ENCODE results near the gene KBTBD4. TPM values are rescaled to one million over a fixed set of nuclear protein-coding genes. Genes with fewer than 3 reads are reported as not detected.
A peak's percentile ranks its signal among the peaks of the same experiment; 100 is the strongest.
"Not testable (repeated sequence)": the region's sequence is repeated elsewhere in the genome, so short reads cannot be mapped to it uniquely, and the experiment has no call there.

KBTBD4 gene
- total and polyA plus RNA-seq, 2 donors (not counting 1 experiment from before 2014, with no cell fraction given), result 8.6 to 20.3 TPM

DNA sequence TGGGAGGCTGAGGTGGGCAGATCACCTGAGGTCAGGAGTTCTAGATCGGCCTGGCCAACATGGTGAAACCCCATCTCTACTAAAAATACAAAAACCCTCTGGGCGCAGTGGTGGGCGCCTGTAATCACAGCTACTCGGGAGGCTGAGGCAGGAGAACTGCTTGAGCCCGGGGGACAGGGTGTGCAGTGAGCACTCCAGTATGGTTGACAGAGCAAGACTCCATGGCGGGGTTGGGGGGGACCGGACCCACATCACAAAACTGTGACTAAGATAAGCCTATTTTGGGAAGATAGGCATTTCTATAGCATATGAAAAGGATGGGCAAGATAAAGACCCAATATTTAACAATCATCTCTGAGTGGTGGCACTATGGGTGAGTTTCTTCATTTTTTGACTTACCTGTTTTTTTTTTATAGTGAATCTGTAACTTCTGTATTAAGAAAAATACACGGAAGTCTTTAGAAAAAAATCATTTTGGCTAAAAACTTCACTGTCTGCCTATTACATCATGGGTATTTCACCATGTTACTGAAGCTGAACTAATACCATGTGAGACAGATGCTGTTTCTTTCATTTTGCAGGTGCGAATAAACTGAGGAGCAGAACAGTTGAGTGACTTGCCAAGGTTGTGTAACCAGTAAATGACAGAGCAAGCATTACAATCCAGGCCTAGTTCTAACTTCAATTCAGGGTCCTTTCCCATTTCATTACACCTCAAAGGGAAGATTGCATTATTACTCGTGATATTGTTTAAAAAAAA lies 28.3 kb downstream of the KBTBD4 start:
- H3K9me3 Mint-ChIP-seq (ENCODE audit: insufficient read depth), result no peaks in the 10 kb centered on the region
- Histone ChIP-seq H3K9ac (ENCODE audit: low read length) (no peak overlapping the region), H3K36me3 (replicated peaks in 1 of 2; ENCODE audit: control extremely low read depth in 1 of 2, control insufficient read depth in 1 of 2, extremely low read depth in 1 of 2, insufficient read depth in 2 of 2, low read length in 1 of 2) (no peaks in the 10 kb centered on the region), H3K27ac (ENCODE audit: low read length in 2 of 2) (peak overlapping the region; percentile 3 to 88), H3K4me1 (ENCODE audit: control insufficient read depth in 2 of 2, insufficient read depth in 2 of 2, low read length in 2 of 2) (peaks cover 31 to 32% of the 10 kb centered on the region in 2 donors), H3K4me2 (replicated peaks; ENCODE audit: low read depth, low read length, poor library complexity, severe bottlenecking) (peak overlapping the region; percentile 90), H2AFZ (ENCODE audit: insufficient read depth, low read depth, low read length, poor library complexity, severe bottlenecking) (no peak overlapping the region), H4K20me1 (ENCODE audit: control insufficient read depth, insufficient read depth, low read length, poor library complexity, severe bottlenecking) (peaks cover 36% of the 10 kb centered on the region), H3K4me3 (ENCODE audit: control extremely low read depth in 1 of 5, extremely low read depth in 1 of 5, insufficient read depth in 1 of 5, low read depth in 2 of 5, low read length in 4 of 5) (no peak overlapping the region), H3K9me3 (ENCODE audit: control extremely low read depth in 1 of 3, control insufficient read depth in 2 of 3, insufficient read depth in 1 of 3, low read length in 2 of 3) (no peaks in the 10 kb centered on the region), H3K79me2 (ENCODE audit: control insufficient read depth, insufficient read depth, low read length) (peaks cover 89% of the 10 kb centered on the region), H3K27me3 (replicated peaks in 1 of 4; ENCODE audit: control extremely low read depth in 1 of 4, control insufficient read depth in 3 of 4, insufficient read depth in 4 of 4, low read length in 3 of 4) (no peaks in the 10 kb centered on the region)
- POLR2A ChIA-PET, result interaction anchor here (0.6 to 0.7 kb wide), 2 partner anchors 93 to 211 kb away, joined by 3 to 4 read pairs; no protein-coding TSS in a partner anchor
- WGBS (ENCODE audit: insufficient coverage), result 68% methylated on average over 6 of the region's 10 CpGs
- peaks cover 49% of the 10 kb centered on the region for H3K4me1 Mint-ChIP-seq
- no peaks in the 10 kb centered on the region for H3K27me3 Mint-ChIP-seq
- no peak for TF ChIP-seq EZH2 (IDR thresholded peaks at IDR 0.05; ENCODE audit: borderline replicate concordance, insufficient read depth, low read depth, low read length, poor library complexity, severe bottlenecking)
- TF ChIP-seq, protein P1, sequence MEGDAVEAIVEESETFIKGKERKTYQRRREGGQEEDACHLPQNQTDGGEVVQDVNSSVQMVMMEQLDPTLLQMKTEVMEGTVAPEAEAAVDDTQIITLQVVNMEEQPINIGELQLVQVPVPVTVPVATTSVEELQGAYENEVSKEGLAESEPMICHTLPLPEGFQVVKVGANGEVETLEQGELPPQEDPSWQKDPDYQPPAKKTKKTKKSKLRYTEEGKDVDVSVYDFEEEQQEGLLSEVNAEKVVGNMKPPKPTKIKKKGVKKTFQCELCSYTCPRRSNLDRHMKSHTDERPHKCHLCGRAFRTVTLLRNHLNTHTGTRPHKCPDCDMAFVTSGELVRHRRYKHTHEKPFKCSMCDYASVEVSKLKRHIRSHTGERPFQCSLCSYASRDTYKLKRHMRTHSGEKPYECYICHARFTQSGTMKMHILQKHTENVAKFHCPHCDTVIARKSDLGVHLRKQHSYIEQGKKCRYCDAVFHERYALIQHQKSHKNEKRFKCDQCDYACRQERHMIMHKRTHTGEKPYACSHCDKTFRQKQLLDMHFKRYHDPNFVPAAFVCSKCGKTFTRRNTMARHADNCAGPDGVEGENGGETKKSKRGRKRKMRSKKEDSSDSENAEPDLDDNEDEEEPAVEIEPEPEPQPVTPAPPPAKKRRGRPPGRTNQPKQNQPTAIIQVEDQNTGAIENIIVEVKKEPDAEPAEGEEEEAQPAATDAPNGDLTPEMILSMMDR (IDR thresholded peaks at IDR 0.05), result no peak
- H3K4me3 Mint-ChIP-seq, result peak overlapping the region; percentile 99
- CTCF ChIA-PET, result interaction anchor here (1.4 kb wide), 1 partner anchor 12 kb away, joined by 3 read pairs; no protein-coding TSS in a partner anchor
- ATAC-seq (ENCODE audit: low read depth) (no peak), DNase-seq (peak; percentile 40)
- H3K27ac Mint-ChIP-seq, result peak overlapping the region; percentile 12
- intact Hi-C loops (cut with micrococcal nuclease), result loop anchor here (10.0 kb wide), 2 partner anchors 616 to 1616 kb away; partner anchors contain the start of gene CSTPP1

DNA sequence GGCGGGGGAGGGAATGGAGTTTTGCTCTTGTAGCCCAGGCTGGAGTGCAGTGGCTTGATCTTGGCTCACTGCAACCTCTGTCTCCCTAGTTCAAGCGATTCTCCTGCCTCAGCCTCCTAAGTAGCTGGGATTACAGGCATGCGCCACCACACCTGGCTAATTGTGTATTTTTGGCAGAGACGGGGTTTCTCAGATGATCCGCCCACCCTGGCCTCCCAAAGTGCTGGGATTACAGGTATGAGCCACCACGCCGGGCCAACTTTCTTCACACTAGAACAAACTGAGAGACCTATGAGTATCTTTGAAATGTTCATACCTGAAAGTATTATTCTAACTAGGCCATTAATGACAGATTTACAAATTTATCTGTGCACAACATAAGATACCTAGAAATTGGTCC lies 32.5 kb downstream of the KBTBD4 start:
- intact Hi-C loops (cut with micrococcal nuclease); H3K36me3 ChIP-seq (replicated peaks in 1 of 2; ENCODE audit: control extremely low read depth in 1 of 2, control insufficient read depth in 1 of 2, extremely low read depth in 1 of 2, insufficient read depth in 2 of 2, low read length in 1 of 2); H3K27me3 Mint-ChIP-seq; H3K27ac Mint-ChIP-seq; ATAC-seq (ENCODE audit: low read depth); CTCF ChIA-PET; H3K27ac ChIP-seq (ENCODE audit: low read length in 2 of 2); H3K4me3 Mint-ChIP-seq; H2AFZ ChIP-seq (ENCODE audit: insufficient read depth, low read depth, low read length, poor library complexity, severe bottlenecking); H3K9ac ChIP-seq (ENCODE audit: low read length); H3K4me2 ChIP-seq (replicated peaks; ENCODE audit: low read depth, low read length, poor library complexity, severe bottlenecking); H3K9me3 ChIP-seq (ENCODE audit: control extremely low read depth in 1 of 3, control insufficient read depth in 2 of 3, insufficient read depth in 1 of 3, low read length in 2 of 3); H3K27me3 ChIP-seq (replicated peaks in 1 of 4; ENCODE audit: control extremely low read depth in 1 of 4, control insufficient read depth in 3 of 4, insufficient read depth in 4 of 4, low read length in 3 of 4); DNase-seq; H3K9me3 Mint-ChIP-seq (ENCODE audit: insufficient read depth); H3K4me3 ChIP-seq (ENCODE audit: control extremely low read depth in 1 of 5, extremely low read depth in 1 of 5, insufficient read depth in 1 of 5, low read depth in 2 of 5, low read length in 4 of 5): not testable (repeated sequence)
- peaks cover 52% of the 10 kb centered on the region for H3K4me1 Mint-ChIP-seq
- Histone ChIP-seq H3K4me1 (ENCODE audit: control insufficient read depth in 2 of 2, insufficient read depth in 2 of 2, low read length in 2 of 2) (peaks cover 14 to 32% of the 10 kb centered on the region in 2 donors), H3K79me2 (ENCODE audit: control insufficient read depth, insufficient read depth, low read length) (peaks cover 99% of the 10 kb centered on the region), H4K20me1 (ENCODE audit: control insufficient read depth, insufficient read depth, low read length, poor library complexity, severe bottlenecking) (peaks cover 69% of the 10 kb centered on the region)
- no CpG with 5 or more reads among the region's 7 CpGs for WGBS (ENCODE audit: insufficient coverage)
- POLR2A ChIA-PET, result interaction anchor here (0.7 kb wide), 2 partner anchors 9 to 41 kb away, joined by 3 read pairs; no protein-coding TSS in a partner anchor

All from B cell (primary cell).